Measurements from ENCODE around the gene RIBC2.
"Not testable (repeated sequence)": the region's sequence is repeated elsewhere in the genome, so short reads cannot be mapped to it uniquely, and the experiment has no call there.

RIBC2 gene, protein sequence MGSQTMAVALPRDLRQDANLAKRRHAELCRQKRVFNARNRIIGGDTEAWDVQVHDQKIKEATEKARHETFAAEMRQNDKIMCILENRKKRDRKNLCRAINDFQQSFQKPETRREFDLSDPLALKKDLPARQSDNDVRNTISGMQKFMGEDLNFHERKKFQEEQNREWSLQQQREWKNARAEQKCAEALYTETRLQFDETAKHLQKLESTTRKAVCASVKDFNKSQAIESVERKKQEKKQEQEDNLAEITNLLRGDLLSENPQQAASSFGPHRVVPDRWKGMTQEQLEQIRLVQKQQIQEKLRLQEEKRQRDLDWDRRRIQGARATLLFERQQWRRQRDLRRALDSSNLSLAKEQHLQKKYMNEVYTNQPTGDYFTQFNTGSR

DNA sequence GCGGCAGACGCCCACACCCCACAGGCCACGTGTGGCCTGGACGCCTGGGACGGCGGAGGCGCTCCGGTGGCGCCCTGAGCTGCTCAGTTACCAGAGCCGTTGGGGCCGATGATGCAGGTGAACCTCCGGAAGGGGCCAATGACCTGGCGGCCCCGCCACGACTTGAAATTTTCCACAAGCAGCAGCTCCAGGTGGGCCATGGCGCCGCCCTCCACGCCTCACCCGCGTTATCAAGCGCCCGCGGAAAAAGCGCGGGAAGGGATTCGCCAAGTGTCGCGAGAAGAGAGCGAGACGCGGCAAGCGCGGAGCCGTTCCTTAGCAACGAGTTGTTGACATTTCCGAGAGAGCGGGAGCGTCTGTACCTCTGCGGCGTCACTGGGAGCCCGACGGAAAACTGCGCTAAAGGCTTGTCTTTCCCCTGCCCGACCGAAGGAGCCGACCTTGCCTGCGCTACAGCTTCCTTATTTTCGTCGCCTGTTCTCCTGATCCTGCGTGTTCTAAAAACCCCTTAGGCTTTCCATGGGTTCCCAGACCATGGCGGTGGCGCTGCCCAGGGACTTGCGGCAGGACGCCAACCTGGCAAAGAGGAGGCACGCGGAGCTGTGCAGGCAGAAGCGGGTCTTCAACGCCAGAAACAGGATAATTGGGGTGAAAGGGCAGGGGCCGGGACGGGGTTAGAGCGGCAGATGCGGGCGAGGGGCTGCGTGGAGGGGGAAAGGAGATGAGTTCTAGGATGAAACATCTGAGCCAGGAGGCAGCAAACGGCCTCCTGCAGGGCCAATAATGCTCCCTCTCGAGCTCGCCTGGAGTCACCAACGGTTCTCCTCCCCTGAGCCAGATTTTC lies at the start of gene RIBC2, which contains the start of gene SMC1B:
TSS of gene RIBC2 (plus strand) at position 326 of the 844 bp plus-strand sequence. CDS start at position 520, 194 bp downstream.
TSS of gene SMC1B (minus strand) at position 232 of the 844 bp plus-strand sequence. CDS start at position 200, 32 bp downstream.
- peak; percentile 67 to 70 for DNase-seq (ENCODE audit: low read depth in 2 of 2)

DNA sequence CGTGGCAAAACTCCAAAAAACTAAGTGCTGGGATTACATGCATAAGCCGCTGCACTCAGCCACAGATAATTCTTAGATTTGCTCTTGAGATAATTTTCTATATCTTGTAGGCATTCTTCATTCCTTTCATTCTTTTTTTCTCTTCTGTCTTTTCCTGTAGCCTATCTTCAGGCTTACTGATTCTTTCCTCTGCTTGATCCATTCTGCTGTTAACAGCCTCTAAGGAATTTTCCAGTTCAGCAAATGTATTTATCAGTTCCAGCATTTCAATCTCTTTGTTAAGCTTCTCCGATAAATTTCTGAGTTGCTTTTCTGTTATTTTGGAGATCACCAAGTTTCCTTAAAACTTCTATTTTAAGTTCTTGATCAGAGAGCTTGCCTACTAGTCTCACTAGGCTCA lies 46.8 kb upstream of the RIBC2 start:
- DNase-seq (ENCODE audit: low read depth in 2 of 2) = no peak

DNA sequence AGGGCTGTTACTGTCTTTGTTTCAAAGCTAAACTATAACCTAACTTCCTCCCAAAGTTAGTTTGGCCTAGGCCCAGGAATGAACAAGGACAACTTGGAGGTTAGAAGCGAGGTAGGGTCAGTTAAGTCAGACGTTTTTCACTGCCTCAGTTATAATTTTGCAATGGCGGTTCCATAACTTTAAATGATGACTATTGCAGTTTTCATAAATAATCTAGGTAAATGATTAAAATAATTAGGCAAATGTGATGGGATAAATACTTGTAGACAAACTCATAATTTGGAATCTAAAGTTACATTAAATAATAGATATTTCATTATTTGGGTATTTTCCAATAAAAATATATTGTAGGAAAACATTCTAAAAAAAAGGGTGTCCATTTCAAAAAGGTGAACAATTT lies 39.9 kb upstream of the RIBC2 start:
- DNase-seq (ENCODE audit: low read depth in 2 of 2) = not testable (repeated sequence)

DNA sequence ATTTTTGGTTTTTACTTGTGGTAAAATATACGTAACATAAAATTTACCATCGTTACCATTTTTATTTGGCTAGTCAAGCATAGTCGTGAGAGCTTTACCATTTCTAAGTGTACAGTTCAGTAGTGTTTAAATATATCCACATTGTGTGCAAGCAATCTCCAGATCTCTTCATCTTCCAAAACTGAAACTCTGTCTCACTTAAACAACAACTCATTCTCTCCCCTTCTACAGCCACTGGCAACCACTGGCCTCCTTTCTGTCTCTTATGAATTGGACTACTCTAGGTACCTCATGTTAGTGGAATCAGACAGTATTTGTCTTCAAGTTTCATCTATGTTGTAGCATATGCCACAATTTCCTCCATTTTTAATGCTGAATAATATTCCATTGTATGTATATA lies 37.5 kb upstream of the RIBC2 start:
- DNase-seq (ENCODE audit: low read depth in 2 of 2) = no peak

DNA sequence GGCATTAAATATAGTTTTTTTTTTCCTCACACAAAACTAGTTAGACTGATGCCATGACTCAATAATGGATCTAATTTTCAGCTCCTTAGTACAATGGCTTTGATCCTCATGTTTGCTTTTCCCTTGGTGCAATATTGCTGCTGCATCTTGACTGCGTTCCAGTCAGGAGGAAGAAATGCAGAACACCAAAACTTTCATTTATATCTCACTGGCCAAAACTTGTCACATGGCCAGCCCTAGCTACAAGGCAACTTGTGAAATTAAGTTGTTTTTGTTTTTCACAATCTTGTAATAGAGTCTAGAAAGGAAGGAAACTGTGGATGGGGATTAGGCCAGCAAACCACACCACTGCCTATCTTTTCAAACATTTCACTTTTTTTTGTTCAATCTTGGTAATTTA lies 36.8 kb upstream of the RIBC2 start:
- DNase-seq (ENCODE audit: low read depth in 2 of 2) = no peak

DNA sequence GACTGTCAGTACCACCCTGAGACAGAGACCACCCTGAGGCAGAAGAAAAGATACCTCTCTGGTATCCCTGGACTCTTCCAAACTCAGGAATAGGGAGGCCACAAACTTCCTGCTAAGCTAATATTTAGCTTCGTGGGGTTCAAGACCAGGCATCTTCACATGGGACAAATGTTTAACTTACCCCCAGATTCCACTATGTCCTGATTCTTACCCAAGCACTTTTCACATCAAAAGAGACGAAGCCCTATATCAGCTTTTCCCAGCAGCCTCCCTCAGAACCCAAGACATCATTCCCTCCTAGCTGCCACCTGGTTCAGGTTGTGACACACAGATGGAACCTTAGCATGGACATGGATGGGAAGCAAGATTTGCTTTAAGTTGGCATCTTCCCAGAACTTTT lies 32.1 kb upstream of the RIBC2 start:
- DNase-seq (ENCODE audit: low read depth in 2 of 2) = no peak

DNA sequence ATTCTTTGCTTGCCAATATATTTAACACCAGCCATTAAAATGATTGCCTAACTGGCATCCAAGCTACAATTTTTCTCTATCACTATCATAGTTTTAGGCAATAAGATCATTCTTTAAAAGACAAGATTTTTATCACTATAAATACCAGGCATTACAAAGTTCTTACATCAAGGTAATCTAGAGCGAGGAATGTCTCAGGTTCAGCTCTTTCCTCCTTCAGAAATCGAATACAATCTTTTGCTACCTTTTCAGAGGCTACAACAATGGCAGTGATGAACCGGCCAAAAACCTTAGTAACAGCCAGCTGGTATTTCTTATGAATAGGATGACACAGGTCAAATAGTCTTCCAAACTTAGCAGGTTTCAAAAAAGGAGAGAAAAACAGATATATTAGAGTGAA lies 23.9 kb upstream of the RIBC2 start:
- DNase-seq (ENCODE audit: low read depth in 2 of 2) = no peak

DNA sequence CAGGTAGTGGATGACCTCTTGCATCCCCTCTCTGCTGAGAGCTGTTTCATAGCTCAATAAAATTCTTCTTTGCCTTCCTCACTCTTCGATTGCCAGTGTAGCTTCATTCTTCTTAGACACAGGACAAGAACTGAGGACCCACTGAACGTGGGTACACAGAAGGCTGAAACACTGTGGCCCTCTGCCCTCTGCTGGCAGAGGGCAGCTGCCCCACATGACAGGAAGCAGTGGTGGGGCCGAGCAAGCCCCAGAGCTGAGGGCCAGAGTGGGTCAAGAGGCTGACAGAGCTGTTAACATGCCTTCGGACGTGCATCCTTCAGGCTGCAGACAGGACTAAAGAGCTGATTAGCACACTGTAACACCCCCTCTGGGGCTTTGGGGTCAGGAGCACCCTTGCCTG lies 15.7 kb upstream of the RIBC2 start:
- no peak for DNase-seq (ENCODE audit: low read depth in 2 of 2)

DNA sequence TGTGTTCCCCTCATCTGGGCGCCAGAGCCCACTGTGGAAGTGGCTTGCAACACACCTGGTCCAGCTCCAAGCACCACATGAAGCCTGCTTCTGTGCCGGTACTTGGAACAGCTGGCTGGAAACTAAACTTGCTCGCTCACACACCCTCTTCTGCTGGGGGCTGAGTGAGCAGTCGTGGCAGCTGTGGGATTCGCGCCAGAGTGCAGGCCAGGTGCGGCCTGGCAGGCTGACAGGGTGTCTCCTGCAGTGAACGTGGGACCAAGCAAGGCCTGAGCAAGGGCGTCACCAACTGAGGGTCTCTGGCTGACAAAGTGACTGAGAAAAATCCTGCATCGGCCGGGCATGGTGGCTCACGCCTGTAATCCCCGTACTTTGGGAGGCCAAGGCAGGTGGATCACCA lies 15.3 kb upstream of the RIBC2 start:
- DNase-seq (ENCODE audit: low read depth in 2 of 2) = no peak

DNA sequence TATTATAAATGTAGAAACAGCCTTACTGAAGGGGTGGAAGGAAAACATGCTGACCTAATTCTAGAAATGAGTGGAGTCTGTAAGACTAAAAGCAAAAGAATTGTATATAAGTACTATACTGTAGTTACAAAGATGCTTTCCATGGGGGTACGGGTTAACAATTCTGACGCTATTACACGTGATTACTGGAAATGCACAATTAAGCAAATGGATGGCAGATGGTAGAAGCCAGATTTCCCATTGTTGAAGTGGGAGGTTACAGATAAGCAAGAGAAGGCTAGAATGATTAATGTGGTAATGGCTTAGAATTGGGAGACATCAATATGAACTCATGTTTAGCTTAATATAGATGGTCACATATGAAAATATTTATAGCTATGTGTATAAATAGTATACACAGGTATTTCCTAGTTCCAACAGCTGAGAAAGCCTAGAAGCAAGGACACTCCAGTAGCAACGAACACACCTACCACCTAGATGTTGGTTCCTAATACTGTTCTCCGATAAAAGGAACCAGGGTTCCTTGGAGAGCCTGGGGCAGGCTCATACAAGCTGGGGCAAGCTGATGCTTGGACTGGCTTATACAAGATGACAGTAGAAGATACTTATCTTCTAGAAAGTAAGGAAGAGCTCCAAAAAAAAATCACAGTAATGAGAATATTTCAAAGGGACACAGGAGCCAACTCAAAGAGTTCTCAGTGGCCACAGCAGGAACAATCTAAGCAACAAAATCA lies 13.6 kb upstream of the RIBC2 start:
- no peak for DNase-seq (ENCODE audit: low read depth in 2 of 2)

DNA sequence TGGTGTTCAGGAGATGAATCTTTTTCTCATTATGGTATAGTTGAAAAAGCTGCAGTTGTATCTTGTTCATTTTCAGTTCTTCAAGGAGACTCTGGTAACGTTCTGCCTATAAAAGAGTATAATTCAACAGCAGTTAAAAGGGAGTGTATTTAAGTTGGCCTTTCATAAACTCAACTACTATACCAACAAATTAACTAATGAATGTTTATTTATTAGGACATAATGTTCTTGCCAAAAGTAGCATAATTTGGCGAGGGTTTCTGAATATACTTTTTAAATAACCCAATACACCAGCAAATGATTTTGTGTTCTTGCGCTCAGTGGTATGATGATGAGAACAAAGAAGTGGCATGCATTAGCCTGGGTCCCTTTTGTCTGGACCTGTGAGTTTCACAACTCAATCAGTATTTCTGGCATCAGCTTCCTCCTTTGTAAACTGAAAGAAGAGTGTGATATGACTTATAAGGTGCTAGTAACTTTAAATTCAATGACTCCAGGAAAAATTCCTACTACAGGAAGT lies 11.0 kb upstream of the RIBC2 start:
- no peak for DNase-seq (ENCODE audit: low read depth in 2 of 2)

DNA sequence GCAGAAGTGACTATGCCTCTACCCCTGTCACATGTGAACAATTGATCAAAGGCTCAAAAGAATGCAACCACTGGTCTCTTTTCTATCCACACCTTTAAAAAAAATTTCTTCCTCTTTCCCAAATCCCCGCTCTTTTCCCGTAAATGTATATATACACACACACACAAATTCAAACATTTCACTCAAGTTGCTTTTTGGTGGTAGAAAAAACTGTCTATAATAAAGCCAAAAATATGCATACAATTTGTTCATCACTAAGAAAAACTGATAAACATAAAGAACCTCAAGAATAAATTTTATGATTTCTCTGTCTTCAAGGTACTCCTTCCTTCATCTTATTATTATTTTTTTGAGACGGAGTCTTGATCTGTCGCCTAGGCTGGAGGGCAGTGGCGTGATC lies 5.7 kb upstream of the RIBC2 start:
- DNase-seq (ENCODE audit: low read depth in 2 of 2) = no peak

DNA sequence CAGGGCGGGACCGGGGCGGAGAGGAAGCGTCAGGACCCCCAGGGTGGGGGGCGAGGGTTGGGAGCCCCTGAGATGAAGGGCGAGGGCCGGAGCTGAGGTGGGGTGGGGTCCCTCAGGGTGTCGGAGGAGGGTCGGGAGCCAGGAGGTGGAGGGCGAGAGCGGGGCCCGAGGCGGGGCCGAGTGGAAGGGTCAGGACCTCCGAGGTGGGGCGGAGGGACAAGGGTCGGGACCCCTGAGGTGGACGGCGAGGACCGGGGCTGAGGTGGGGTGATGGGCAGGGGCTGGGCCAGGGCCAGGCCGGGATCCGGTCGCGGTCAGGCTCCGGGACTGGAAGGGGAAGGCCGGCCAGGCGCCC lies 503 bp upstream of the RIBC2 start:
- no peak for DNase-seq (ENCODE audit: low read depth in 2 of 2)

DNA sequence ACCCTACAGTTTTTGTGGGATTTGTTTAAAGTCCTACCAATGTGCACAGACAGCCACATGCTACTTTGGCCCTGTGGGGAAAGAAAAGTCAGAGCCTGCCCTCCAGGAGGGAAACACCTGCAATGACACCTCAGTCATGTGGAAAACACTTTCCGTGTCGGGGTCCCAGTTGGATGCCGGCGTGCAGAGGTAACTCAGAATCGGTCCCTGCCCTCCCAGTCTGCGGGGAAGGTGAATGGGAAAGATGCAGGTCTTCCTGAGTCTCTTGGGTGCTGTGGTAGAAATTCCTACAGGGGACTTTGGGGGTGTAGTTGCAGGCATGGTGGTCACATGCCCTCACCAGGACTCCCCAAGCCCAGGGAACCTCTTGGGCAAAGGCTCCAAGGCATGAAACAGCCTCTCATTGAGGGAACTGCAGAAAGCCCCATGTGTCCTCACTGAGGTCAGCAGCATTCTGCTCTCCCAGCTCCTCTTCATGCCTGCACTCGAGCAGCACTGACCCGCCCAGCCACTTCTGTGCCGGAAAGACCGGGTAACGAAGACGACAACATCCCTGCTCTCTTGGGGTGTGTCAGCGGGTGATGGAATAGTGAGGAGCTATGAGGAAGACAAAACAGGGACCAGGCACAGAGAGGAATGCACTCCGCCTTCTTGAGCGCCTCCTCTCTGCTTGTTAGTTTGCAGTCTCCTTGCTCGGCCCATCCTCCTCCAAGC lies 4.7 kb downstream of the RIBC2 start:
- no peak for DNase-seq (ENCODE audit: low read depth in 2 of 2)

DNA sequence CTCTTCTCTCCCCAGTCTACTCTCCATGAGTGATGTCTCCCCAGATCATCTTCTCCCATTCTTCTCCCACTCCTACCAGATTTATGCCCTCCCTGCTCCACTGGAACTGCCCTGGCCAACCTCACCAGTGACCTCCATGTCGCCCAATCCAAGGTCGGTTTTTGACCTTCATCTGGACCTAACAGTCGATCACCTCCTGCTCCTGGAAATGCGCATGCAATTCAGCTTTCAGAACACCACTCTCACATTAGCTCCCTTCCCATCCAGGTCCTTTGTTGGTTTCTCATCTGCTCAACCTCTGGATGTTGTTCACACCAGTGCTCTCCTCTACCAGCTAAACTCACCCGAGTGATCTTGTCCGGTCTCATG lies 5.3 kb downstream of the RIBC2 start:
- DNase-seq (ENCODE audit: low read depth in 2 of 2) = no peak

DNA sequence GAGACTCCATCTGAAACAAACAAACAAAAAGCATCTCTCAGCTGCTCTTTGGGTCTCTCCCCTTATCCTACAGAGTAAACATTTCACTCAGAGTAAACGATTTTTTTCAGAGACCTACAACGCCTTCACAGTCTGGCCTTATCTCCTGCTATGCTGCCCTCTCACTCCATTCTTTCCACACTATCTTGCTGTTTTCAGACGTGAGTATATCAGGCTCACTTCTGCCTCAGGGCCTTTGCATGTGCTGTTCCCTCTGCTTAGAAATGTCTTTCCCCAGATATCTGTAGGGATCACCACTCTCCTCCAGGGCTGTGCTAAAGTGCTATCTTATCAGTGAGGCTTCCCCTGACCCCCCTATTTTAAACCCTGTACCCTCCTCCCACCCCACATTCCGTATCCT lies 6.5 kb downstream of the RIBC2 start:
- DNase-seq (ENCODE audit: low read depth in 2 of 2) = no peak

DNA sequence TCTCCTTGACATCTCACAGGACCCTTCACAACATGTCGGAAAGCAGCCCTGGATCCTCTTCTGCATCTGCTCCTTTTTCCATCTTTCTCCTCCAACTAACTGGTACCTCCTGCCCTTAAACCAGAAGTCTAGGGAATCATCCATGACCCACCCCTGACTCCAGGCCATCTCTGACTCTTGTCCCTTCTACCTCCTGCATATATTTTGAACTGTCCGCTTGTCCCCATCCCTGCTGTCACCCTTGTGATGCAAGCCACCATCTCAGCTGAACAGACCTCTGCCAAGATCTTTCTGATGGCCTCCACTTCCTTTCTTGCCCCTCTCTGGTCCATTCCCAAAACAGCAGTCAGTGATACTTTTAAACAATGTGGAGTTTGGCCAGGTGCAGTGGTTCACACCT lies 7.0 kb downstream of the RIBC2 start:
- no peak for DNase-seq (ENCODE audit: low read depth in 2 of 2)

DNA sequence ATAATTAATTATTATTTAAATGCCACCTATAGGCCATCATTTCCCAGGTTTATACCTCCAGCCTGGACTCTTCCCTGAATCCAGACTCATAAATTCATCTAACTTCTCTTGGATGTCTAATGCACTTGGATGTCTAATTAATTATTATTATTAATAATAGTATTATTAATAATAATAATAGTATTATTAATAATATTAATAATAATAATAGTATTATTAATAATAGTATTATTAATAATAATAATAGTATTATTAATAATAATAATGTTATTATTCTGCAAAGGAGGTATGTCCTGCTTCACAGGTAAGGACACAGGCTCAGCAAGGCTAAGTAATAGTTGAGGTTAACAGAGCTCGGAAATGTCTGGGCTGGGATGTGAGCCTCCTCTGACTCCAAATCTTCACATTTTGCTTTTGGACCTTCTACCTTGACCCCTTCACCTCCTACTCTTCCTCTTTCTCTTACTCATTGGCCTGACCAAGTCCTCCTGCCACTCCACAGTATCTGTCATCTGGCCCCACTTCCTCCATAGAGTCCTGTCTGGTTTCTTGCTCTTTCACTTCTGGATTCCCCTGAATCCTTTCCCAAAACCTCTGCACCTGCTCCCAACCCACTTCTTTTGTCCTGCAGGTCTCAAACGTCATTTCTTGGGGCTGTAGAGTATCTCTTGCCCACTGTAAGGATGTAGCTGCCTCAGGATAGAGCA lies 8.0 kb downstream of the RIBC2 start:
- no peak for DNase-seq (ENCODE audit: low read depth in 2 of 2)

DNA sequence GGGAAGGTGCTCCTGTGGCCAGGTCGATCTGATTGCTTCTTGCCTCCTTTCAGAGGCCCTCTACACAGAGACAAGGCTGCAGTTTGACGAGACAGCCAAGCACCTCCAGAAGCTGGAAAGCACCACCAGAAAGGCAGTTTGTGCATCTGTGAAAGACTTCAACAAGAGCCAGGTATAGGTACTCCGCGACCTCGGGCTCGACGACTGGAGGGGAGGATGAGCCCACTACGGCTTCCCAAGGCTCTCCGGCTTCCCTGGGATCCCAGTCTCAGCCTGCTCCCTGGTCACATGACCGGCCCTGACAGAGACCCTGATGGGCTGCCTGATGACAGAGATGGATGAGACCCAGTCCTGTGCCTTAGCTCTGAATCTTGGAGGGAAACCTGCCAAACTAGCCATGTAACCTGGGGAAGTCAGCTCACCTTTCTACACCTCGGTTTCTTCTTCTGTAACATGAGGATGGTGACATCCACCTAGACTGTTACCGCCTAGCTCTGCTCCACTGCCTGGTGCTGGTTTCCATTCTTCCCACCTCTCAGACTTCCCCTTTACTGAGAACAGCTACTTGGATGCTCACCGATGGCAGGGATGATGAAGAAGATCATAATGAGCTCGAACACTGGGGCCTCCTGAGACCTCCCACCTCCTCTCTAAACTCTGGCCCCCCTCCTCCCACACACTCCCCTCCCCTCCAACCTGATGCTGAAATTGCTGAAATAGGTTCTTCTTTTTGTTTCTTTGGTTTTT lies 8.9 kb downstream of the RIBC2 start:
- no peak for DNase-seq (ENCODE audit: low read depth in 2 of 2)

DNA sequence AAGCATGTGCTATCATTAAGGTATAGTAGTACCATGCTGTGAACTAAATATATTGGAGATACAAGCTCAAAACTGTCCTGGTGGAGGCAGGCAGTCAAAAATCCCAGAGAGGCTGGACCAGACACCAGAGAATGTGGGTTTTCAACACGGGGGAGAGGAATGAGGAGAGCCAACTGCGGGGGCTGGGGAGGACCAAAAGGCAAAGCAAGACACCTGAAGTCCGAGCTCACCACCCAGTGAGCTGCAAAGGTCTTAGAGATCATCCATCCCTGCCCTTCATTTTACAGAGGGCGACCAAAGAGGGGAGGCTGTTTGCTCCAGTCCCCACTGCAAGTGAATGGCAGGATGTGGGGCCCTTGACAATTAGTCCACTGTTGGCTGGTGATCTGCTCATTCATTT lies 10.0 kb downstream of the RIBC2 start:
- no peak for DNase-seq (ENCODE audit: low read depth in 2 of 2)
